ENCODE data around the gene OBSL1.

OBSL1 gene

GRCh38 chr2:219506802-219507526 is 64.4 kb downstream of the OBSL1 start:
- Histone ChIP-seq H3K4me3 (ENCODE audit: low read length) (no peak overlapping the region), H3K27ac (ENCODE audit: low read depth, low read length) (no peak overlapping the region), H3K4me1 (ENCODE audit: control insufficient read depth, low read length) (peaks cover 7% of the 10 kb centered on the region; the same call in 1 of the 2 replicates), H3K4me2 (ENCODE audit: low read length) (no peak overlapping the region), H3K79me2 (ENCODE audit: control insufficient read depth, low read length) (no peaks in the 10 kb centered on the region), H3K9me3 (ENCODE audit: control insufficient read depth, insufficient read depth, low read length) (no peaks in the 10 kb centered on the region), H3K9me2 (replicated peaks; ENCODE audit: control insufficient read depth, low read length) (no peaks in the 10 kb centered on the region), H3F3A (ENCODE audit: control insufficient read depth, insufficient read depth) (no peaks in the 10 kb centered on the region), H3K27me3 (ENCODE audit: control insufficient read depth, low read length) (peaks cover 28% of the 10 kb centered on the region), H4K20me1 (ENCODE audit: control insufficient read depth, insufficient read depth, low read depth, low read length) (no peaks in the 10 kb centered on the region), H3K36me3 (ENCODE audit: control insufficient read depth, low read length) (no peaks in the 10 kb centered on the region)
- TF ChIP-seq EZH2phosphoT487 (IDR thresholded peaks at IDR 0.05; ENCODE audit: borderline replicate concordance, low read length) = no peak
- TF ChIP-seq, protein P1, sequence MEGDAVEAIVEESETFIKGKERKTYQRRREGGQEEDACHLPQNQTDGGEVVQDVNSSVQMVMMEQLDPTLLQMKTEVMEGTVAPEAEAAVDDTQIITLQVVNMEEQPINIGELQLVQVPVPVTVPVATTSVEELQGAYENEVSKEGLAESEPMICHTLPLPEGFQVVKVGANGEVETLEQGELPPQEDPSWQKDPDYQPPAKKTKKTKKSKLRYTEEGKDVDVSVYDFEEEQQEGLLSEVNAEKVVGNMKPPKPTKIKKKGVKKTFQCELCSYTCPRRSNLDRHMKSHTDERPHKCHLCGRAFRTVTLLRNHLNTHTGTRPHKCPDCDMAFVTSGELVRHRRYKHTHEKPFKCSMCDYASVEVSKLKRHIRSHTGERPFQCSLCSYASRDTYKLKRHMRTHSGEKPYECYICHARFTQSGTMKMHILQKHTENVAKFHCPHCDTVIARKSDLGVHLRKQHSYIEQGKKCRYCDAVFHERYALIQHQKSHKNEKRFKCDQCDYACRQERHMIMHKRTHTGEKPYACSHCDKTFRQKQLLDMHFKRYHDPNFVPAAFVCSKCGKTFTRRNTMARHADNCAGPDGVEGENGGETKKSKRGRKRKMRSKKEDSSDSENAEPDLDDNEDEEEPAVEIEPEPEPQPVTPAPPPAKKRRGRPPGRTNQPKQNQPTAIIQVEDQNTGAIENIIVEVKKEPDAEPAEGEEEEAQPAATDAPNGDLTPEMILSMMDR (IDR thresholded peaks at IDR 0.05; ENCODE audit: low read depth, low read length, poor library complexity, severe bottlenecking) = no peak

GRCh38 chr2:219506153-219506801 is 65.1 kb downstream of the OBSL1 start:
- H3F3A ChIP-seq (ENCODE audit: control insufficient read depth, insufficient read depth) = no peaks in the 10 kb centered on the region
- H3K27me3 ChIP-seq (ENCODE audit: control insufficient read depth, low read length) = peaks cover 21% of the 10 kb centered on the region
- no peaks in the 10 kb centered on the region for H3K9me2 ChIP-seq (replicated peaks; ENCODE audit: control insufficient read depth, low read length)
- no peaks in the 10 kb centered on the region for H4K20me1 ChIP-seq (ENCODE audit: control insufficient read depth, insufficient read depth, low read depth, low read length)
- no peak overlapping the region for H3K4me2 ChIP-seq (ENCODE audit: low read length)
- TF ChIP-seq EZH2phosphoT487 (IDR thresholded peaks at IDR 0.05; ENCODE audit: borderline replicate concordance, low read length) = no peak
- TF ChIP-seq, protein P1 (IDR thresholded peaks at IDR 0.05; ENCODE audit: low read depth, low read length, poor library complexity, severe bottlenecking) = no peak
- H3K4me3 ChIP-seq (ENCODE audit: low read length) = no peak overlapping the region
- H3K9me3 ChIP-seq (ENCODE audit: control insufficient read depth, insufficient read depth, low read length) = no peaks in the 10 kb centered on the region
- peaks cover 7% of the 10 kb centered on the region; the same call in 1 of the 2 replicates for H3K4me1 ChIP-seq (ENCODE audit: control insufficient read depth, low read length)
- no peaks in the 10 kb centered on the region for H3K79me2 ChIP-seq (ENCODE audit: control insufficient read depth, low read length)
- H3K27ac ChIP-seq (ENCODE audit: low read depth, low read length) = no peak overlapping the region
- no peaks in the 10 kb centered on the region for H3K36me3 ChIP-seq (ENCODE audit: control insufficient read depth, low read length)

GRCh38 chr2:219505585-219505984 is 65.8 kb downstream of the OBSL1 start:
- Histone ChIP-seq H3K36me3 (ENCODE audit: control insufficient read depth, low read length) (no peaks in the 10 kb centered on the region), H3K79me2 (ENCODE audit: control insufficient read depth, low read length) (no peaks in the 10 kb centered on the region)

More at GRCh38 chr2:219505585-219505984, 65.8 kb downstream of the OBSL1 start:
- H3F3A ChIP-seq (ENCODE audit: control insufficient read depth, insufficient read depth) = no peaks in the 10 kb centered on the region
- no peaks in the 10 kb centered on the region for H3K9me3 ChIP-seq (ENCODE audit: control insufficient read depth, insufficient read depth, low read length)
- no peaks in the 10 kb centered on the region for H4K20me1 ChIP-seq (ENCODE audit: control insufficient read depth, insufficient read depth, low read depth, low read length)
- H3K9me2 ChIP-seq (replicated peaks; ENCODE audit: control insufficient read depth, low read length) = no peaks in the 10 kb centered on the region
- peaks cover 7% of the 10 kb centered on the region; the same call in 1 of the 2 replicates for H3K4me1 ChIP-seq (ENCODE audit: control insufficient read depth, low read length)
- no peak overlapping the region for H3K4me3 ChIP-seq (ENCODE audit: low read length)
- H3K4me2 ChIP-seq (ENCODE audit: low read length) = no peak overlapping the region
- no peak overlapping the region for H3K27ac ChIP-seq (ENCODE audit: low read depth, low read length)
- TF ChIP-seq, protein P1 (IDR thresholded peaks at IDR 0.05; ENCODE audit: low read depth, low read length, poor library complexity, severe bottlenecking) = no peak
- no peak for TF ChIP-seq EZH2phosphoT487 (IDR thresholded peaks at IDR 0.05; ENCODE audit: borderline replicate concordance, low read length)
- H3K27me3 ChIP-seq (ENCODE audit: control insufficient read depth, low read length) = peaks cover 14% of the 10 kb centered on the region
